Stomach (tissue), 4 donors: Measurements from ENCODE around the gene ZNF333.

Experiments used
- CTCF ChIP-seq, 7 experiments: fragments of 450-650 bp in 4 of 7; fragments of 200-600 bp in 3 of 7; sonication (generic) in 3 of 7; IDR thresholded peaks; one replicate each; pipeline ENCODE4 v1.5.1; 2016 to 2019; ENCODE audit warnings: antibody characterized with exemption in 7 of 7, control low read depth in 2 of 7, mild to moderate bottlenecking in 1 of 7
- EP300 ChIP-seq: sonication (generic); formaldehyde crosslinking; IDR thresholded peaks from one replicate; pipeline ENCODE4 v1.6.1; 2017; ENCODE audit warnings: antibody characterized with exemption
- POLR2A ChIP-seq, 4 donors: fragments of 450-650 bp; IDR thresholded peaks; one replicate each; pipeline ENCODE4 v1.6.1; 2016; ENCODE audit warnings: antibody characterized with exemption in 4 of 4, control low read depth in 2 of 4, mild to moderate bottlenecking in 1 of 4, moderate library complexity in 1 of 4
- POLR2AphosphoS5 ChIP-seq, 3 donors: sonication (generic); formaldehyde crosslinking; IDR thresholded peaks; one replicate each; pipeline ENCODE4 v1.6.1; 2016; ENCODE audit warnings: antibody characterized with exemption in 3 of 3

- no peak for TF ChIP-seq CTCF (IDR thresholded peaks at IDR 0.05)
- TF ChIP-seq POLR2A (IDR thresholded peaks at IDR 0.05), result no peak
- no peak for TF ChIP-seq POLR2AphosphoS5 (IDR thresholded peaks at IDR 0.05)
- TF ChIP-seq EP300, result no peak
These were observed 73.8 kb downstream of the ZNF333 start for GRCh38 chr19:14763497-14764145.
